Measurements from ENCODE around the gene IRX2.
A peak's percentile ranks its signal among the peaks of the same experiment; 100 is the strongest.

IRX2 gene

GRCh38 chr5:2740876-2741555, 10.5 kb downstream of the IRX2 start:
- Histone ChIP-seq H3K36me3 (ENCODE audit: control insufficient read depth, insufficient read depth, low read length) (no peaks in the 10 kb centered on the region), H3K4me3 (ENCODE audit: low read length) (no peak overlapping the region; the same call in 1 of the 2 replicates), H3K4me1 (ENCODE audit: control insufficient read depth, insufficient read depth, low read length) (peaks cover 4% of the 10 kb centered on the region; the same call in 1 of the 2 replicates), H3K27ac (ENCODE audit: low read length) (no peak overlapping the region), H3K27me3 (ENCODE audit: control insufficient read depth, insufficient read depth, low read length) (peaks cover 45% of the 10 kb centered on the region), H3K9me3 (ENCODE audit: control insufficient read depth, insufficient read depth, low read length) (no peaks in the 10 kb centered on the region)
- DNase-seq (ENCODE audit: low read depth, low spot score): no peak
- no CpG with 5 or more reads among the region's 25 CpGs for WGBS (ENCODE audit: insufficient coverage, insufficient read length)

GRCh38 chr5:2740051-2740875, 11.2 kb downstream of the IRX2 start:
- peaks cover 4% of the 10 kb centered on the region; the same call in 1 of the 2 replicates for H3K4me1 ChIP-seq (ENCODE audit: control insufficient read depth, insufficient read depth, low read length)
- H3K27ac ChIP-seq (ENCODE audit: low read length): no peak overlapping the region
- no peak overlapping the region; the same call in 1 of the 2 replicates for H3K4me3 ChIP-seq (ENCODE audit: low read length)
- no CpG with 5 or more reads among the region's 59 CpGs for WGBS (ENCODE audit: insufficient coverage, insufficient read length)
- no peak for DNase-seq (ENCODE audit: low read depth, low spot score)
- H3K9me3 ChIP-seq (ENCODE audit: control insufficient read depth, insufficient read depth, low read length): no peaks in the 10 kb centered on the region
- H3K36me3 ChIP-seq (ENCODE audit: control insufficient read depth, insufficient read depth, low read length): no peaks in the 10 kb centered on the region
- H3K27me3 ChIP-seq (ENCODE audit: control insufficient read depth, insufficient read depth, low read length): peaks cover 45% of the 10 kb centered on the region

- H3K27me3 ChIP-seq (ENCODE audit: control insufficient read depth, insufficient read depth, low read length): peaks cover 45% of the 10 kb centered on the region
- peak overlapping the region; percentile 33; the same call in 1 of the 2 replicates for H3K4me3 ChIP-seq (ENCODE audit: low read length)
- DNase-seq (ENCODE audit: low read depth, low spot score): no peak
- H3K9me3 ChIP-seq (ENCODE audit: control insufficient read depth, insufficient read depth, low read length): no peaks in the 10 kb centered on the region
- H3K27ac ChIP-seq (ENCODE audit: low read length): no peak overlapping the region
- no CpG with 5 or more reads among the region's 68 CpGs for WGBS (ENCODE audit: insufficient coverage, insufficient read length)
- H3K36me3 ChIP-seq (ENCODE audit: control insufficient read depth, insufficient read depth, low read length): no peaks in the 10 kb centered on the region
- peaks cover 4% of the 10 kb centered on the region; the same call in 1 of the 2 replicates for H3K4me1 ChIP-seq (ENCODE audit: control insufficient read depth, insufficient read depth, low read length)
These were observed 12.0 kb downstream of the IRX2 start for GRCh38 chr5:2739360-2740050.

GRCh38 chr5:2738700-2739359, 12.6 kb downstream of the IRX2 start:
- H3K9me3 ChIP-seq (ENCODE audit: control insufficient read depth, insufficient read depth, low read length): no peaks in the 10 kb centered on the region
- no peak overlapping the region for H3K27ac ChIP-seq (ENCODE audit: low read length)
- H3K4me3 ChIP-seq (ENCODE audit: low read length): peak overlapping the region; percentile 33; the same call in 1 of the 2 replicates
- peaks cover 4% of the 10 kb centered on the region; the same call in 1 of the 2 replicates for H3K4me1 ChIP-seq (ENCODE audit: control insufficient read depth, insufficient read depth, low read length)
- no peak for DNase-seq (ENCODE audit: low read depth, low spot score)
- peaks cover 45% of the 10 kb centered on the region for H3K27me3 ChIP-seq (ENCODE audit: control insufficient read depth, insufficient read depth, low read length)
- WGBS (ENCODE audit: insufficient coverage, insufficient read length): no CpG with 5 or more reads among the region's 54 CpGs
- no peaks in the 10 kb centered on the region for H3K36me3 ChIP-seq (ENCODE audit: control insufficient read depth, insufficient read depth, low read length)

- no peak overlapping the region; the same call in 1 of the 2 replicates for H3K4me3 ChIP-seq (ENCODE audit: low read length)
- H3K27ac ChIP-seq (ENCODE audit: low read length): no peak overlapping the region
- H3K36me3 ChIP-seq (ENCODE audit: control insufficient read depth, insufficient read depth, low read length): no peaks in the 10 kb centered on the region
- peaks cover 45% of the 10 kb centered on the region for H3K27me3 ChIP-seq (ENCODE audit: control insufficient read depth, insufficient read depth, low read length)
- no peak for DNase-seq (ENCODE audit: low read depth, low spot score)
- H3K4me1 ChIP-seq (ENCODE audit: control insufficient read depth, insufficient read depth, low read length): peaks cover 4% of the 10 kb centered on the region; the same call in 1 of the 2 replicates
- no CpG with 5 or more reads among the region's 10 CpGs for WGBS (ENCODE audit: insufficient coverage, insufficient read length)
- H3K9me3 ChIP-seq (ENCODE audit: control insufficient read depth, insufficient read depth, low read length): no peaks in the 10 kb centered on the region
These were observed 13.2 kb downstream of the IRX2 start for GRCh38 chr5:2738156-2738699.

- peaks cover 45% of the 10 kb centered on the region for H3K27me3 ChIP-seq (ENCODE audit: control insufficient read depth, insufficient read depth, low read length)
- H3K4me1 ChIP-seq (ENCODE audit: control insufficient read depth, insufficient read depth, low read length): peaks cover 4% of the 10 kb centered on the region; the same call in 1 of the 2 replicates
- no peak overlapping the region for H3K27ac ChIP-seq (ENCODE audit: low read length)
- WGBS (ENCODE audit: insufficient coverage, insufficient read length): no CpG with 5 or more reads among the region's 17 CpGs
- H3K4me3 ChIP-seq (ENCODE audit: low read length): no peak overlapping the region
- DNase-seq (ENCODE audit: low read depth, low spot score): no peak
- H3K36me3 ChIP-seq (ENCODE audit: control insufficient read depth, insufficient read depth, low read length): no peaks in the 10 kb centered on the region
- no peaks in the 10 kb centered on the region for H3K9me3 ChIP-seq (ENCODE audit: control insufficient read depth, insufficient read depth, low read length)
These were observed 14.0 kb downstream of the IRX2 start for GRCh38 chr5:2737273-2738155.

- Histone ChIP-seq H3K9me3 (ENCODE audit: control insufficient read depth, insufficient read depth, low read length) (no peaks in the 10 kb centered on the region), H3K27ac (ENCODE audit: low read length) (no peak overlapping the region), H3K4me3 (ENCODE audit: low read length) (no peak overlapping the region), H3K27me3 (ENCODE audit: control insufficient read depth, insufficient read depth, low read length) (peaks cover 42% of the 10 kb centered on the region), H3K36me3 (ENCODE audit: control insufficient read depth, insufficient read depth, low read length) (no peaks in the 10 kb centered on the region), H3K4me1 (ENCODE audit: control insufficient read depth, insufficient read depth, low read length) (peaks cover 4% of the 10 kb centered on the region; the same call in 1 of the 2 replicates)
- WGBS (ENCODE audit: insufficient coverage, insufficient read length): no CpG with 5 or more reads among the region's 8 CpGs
- no peak for DNase-seq (ENCODE audit: low read depth, low spot score)
These were observed 14.6 kb downstream of the IRX2 start for GRCh38 chr5:2736872-2737271.

GRCh38 chr5:2735996-2736395, 15.5 kb downstream of the IRX2 start:
- Histone ChIP-seq H3K36me3 (ENCODE audit: control insufficient read depth, insufficient read depth, low read length) (no peaks in the 10 kb centered on the region), H3K4me1 (ENCODE audit: control insufficient read depth, insufficient read depth, low read length) (peaks cover 4% of the 10 kb centered on the region; the same call in 1 of the 2 replicates), H3K27me3 (ENCODE audit: control insufficient read depth, insufficient read depth, low read length) (peaks cover 35% of the 10 kb centered on the region), H3K27ac (ENCODE audit: low read length) (no peak overlapping the region), H3K4me3 (ENCODE audit: low read length) (no peak overlapping the region), H3K9me3 (ENCODE audit: control insufficient read depth, insufficient read depth, low read length) (no peaks in the 10 kb centered on the region)
- WGBS (ENCODE audit: insufficient coverage, insufficient read length): no CpG with 5 or more reads among the region's 3 CpGs
- DNase-seq (ENCODE audit: low read depth, low spot score): no peak

- Histone ChIP-seq H3K9me3 (ENCODE audit: control insufficient read depth, insufficient read depth, low read length) (no peaks in the 10 kb centered on the region), H3K27ac (ENCODE audit: low read length) (no peak overlapping the region), H3K4me3 (ENCODE audit: low read length) (no peak overlapping the region), H3K27me3 (ENCODE audit: control insufficient read depth, insufficient read depth, low read length) (peaks cover 5% of the 10 kb centered on the region; the same call in 1 of the 2 replicates), H3K36me3 (ENCODE audit: control insufficient read depth, insufficient read depth, low read length) (no peaks in the 10 kb centered on the region), H3K4me1 (ENCODE audit: control insufficient read depth, insufficient read depth, low read length) (peaks cover 2% of the 10 kb centered on the region; the same call in 1 of the 2 replicates)
- WGBS (ENCODE audit: insufficient coverage, insufficient read length): no CpG with 5 or more reads among the region's 3 CpGs
- DNase-seq (ENCODE audit: low read depth, low spot score): no peak
These were observed 18.6 kb downstream of the IRX2 start for GRCh38 chr5:2732850-2733249.
